GM18498 (cell line): ENCODE measurements around the gene EGFR.

Experiments
- ATAC-seq: cut with Tn5 transposase; IDR thresholded peaks from one replicate; pipeline ENCODE4 v1.9.1; 2021; ENCODE audit warnings: mild to moderate bottlenecking, moderate library complexity; ENCODE audit not compliant: unreplicated experiment

EGFR gene

GRCh38 chr7:55080000-55080623 is 61.3 kb downstream of the EGFR start:
- ATAC-seq: no peak

- ATAC-seq: no peak
Observed at GRCh38 chr7:55081068-55081467, 62.3 kb downstream of the EGFR start.

GRCh38 chr7:55081472-55082227 is 62.8 kb downstream of the EGFR start:
- ATAC-seq: no peak

DNA sequence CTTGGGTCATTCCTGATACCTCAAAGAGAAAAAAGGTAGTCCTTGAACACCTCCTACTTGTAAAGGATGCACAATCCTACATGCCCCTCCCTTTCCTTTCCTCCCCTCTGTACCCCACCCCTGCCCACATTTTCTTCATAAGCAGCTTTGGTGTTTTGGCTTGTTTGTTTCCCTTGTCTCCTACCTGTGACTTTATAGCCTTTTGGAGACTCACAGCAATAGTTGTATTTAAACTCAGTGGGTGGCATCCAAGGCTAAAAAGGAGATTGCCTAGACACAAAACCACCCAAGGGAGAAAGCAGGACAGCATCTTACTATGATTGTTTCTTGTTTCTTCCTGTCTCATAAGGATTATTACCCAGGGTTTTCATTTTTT is 63.4 kb downstream of the EGFR start:
- ATAC-seq: no peak

DNA sequence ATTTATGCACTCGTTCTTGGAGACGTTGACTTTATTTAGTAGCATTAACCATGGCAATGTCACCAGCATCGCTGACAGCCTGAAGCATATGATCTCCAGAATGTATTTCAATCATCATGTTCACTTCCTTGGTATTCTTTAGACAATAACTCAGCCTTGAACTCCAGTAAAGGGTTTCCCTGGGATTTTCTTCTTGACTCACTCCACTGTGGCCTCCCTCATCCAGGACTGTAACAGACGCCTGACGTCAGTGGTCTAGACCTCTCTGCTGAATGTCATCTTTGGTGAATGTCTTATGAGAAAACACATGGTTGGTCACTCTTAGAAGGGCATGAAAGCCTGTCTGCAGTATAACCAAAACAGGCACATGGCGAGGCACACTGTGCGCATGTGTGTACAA is 64.4 kb downstream of the EGFR start:
- ATAC-seq: no peak

DNA sequence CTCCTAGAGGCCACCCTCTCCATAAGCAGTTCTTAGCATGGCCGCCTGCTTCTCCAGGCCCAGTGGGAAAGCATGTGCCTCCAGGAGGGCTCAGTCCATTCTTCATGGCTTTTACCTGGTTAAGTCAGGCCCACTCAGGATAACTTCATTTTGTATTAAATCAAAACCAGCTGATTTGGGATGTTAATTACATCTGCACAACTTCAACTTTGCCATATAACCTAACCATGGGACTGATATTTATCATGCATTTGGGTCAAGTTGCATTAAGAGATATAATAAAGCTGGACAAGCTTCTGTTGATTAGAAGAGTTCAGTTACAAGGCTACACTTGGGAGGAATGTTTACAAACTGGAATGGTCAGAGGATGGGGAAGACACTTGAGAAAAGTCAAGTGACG is 65.5 kb downstream of the EGFR start:
- no peak for ATAC-seq

GRCh38 chr7:55085511-55086412 is 66.9 kb downstream of the EGFR start:
- peak; percentile 12 for ATAC-seq

- ATAC-seq: peak; percentile 86
Observed at GRCh38 chr7:55086413-55087201, 67.8 kb downstream of the EGFR start.

GRCh38 chr7:55087521-55087961 is 68.7 kb downstream of the EGFR start:
- no peak for ATAC-seq

DNA sequence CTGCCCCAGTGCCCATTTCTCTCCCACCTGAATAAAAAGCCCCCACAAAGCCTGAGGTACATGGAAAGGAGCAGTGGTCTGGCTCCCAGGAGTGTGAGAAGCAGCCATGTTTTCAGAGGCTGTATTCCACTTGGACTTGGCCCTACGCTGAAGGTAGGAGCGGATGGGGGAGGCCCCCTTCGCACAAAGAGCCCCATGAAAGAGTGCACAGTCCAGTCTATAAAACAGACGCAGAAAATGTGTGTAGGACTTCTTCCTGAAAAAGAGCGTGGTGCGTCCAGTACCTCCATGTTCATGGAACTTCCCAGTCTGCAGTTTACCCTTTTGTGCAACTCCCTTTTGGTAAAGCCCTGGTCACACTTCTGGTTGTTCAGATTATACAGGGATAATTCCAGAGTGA is 69.3 kb downstream of the EGFR start:
- ATAC-seq: no peak

DNA sequence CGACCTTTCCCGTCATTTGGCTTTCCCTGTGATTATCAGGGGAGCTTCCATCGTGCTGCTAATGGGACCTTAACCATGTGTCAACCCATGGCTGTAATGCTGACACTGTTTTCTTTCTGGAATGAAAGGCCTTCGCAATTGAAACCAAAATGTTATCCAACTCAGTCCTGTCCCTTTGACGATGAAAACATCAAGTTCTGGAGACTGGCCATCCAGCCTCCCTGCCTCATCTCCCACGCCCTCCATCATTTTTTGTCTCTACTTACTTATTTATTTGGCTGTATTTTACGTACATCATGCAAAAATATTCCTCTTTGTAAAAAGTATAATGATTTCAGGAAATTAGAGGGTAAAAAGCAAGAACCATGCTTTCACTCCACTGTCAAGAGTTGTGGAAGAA is 69.8 kb downstream of the EGFR start:
- ATAC-seq: no peak

- no peak for ATAC-seq
Observed at GRCh38 chr7:55092186-55092974, 73.6 kb downstream of the EGFR start.

GRCh38 chr7:55092975-55093373 is 74.2 kb downstream of the EGFR start:
- ATAC-seq: no peak

- no peak for ATAC-seq
Observed at GRCh38 chr7:55093674-55094073, 74.9 kb downstream of the EGFR start.

DNA sequence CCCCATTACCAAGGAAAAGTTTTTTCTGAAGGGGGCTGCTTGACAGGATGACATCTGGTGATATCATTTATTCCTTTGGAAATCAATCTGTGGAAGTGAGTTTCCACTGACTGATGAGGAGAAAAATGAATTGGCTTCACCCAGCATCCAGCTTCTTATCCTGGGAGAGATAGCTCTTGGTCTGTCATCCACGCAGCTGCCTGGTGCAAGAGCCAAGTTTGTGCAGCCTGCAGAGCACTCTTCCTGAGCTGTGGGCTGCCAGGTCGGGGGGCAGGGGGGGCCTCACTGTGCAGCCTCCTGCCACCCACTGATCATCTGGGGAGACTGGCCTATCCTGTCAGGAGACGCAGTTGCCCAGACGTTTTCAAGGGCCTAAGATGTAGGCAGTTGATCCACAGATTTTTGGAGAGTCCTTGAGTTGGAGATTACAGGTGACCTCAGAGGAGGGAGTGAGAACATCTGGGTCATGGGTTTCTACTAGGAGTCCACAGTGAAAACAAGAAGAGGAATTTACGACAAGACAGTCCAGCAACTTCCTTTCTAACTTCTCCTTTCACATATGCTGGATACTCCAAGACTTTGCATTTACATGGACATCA is 75.4 kb downstream of the EGFR start:
- no peak for ATAC-seq

DNA sequence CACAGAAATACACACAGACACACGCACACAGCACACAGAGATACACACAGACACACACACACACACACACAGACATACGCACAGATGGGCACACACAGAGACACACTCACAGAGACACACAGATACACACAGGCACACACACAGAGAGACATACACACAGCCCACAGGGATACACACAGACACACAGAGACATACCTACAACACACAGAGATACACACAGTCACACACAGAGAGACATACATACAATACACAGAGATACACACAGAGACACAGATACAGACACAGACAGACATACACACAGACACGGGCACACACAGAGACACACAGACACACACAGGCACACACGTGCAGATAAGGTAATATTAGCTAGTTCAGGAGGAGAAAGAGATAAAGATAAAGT is 76.9 kb downstream of the EGFR start:
- no peak for ATAC-seq

- ATAC-seq: no peak
Observed at GRCh38 chr7:55096323-55096722, 77.5 kb downstream of the EGFR start.

DNA sequence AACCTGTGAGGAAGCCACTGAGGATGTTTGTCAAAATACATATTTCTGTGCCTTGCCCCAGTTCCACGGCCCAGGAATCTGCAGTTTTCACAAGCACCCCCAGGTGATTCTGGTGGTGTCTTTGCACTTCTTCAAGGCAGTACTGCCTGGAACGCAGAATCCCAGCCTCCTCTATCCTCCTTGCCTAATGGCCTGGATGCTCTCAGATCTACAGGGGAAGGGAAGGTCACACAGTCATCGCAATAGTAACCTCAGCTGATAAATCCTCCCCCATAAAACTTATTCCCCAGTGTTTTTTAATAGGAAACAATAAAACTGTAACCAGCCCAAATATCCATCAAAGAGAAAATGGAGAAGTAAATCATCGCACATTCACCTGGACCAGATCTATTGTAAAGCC is 78.3 kb downstream of the EGFR start:
- no peak for ATAC-seq

- no peak for ATAC-seq
Observed at GRCh38 chr7:55099066-55099820, 80.4 kb downstream of the EGFR start.
